ENCODE results near the gene CIDEB.
"Not testable (repeated sequence)": the region's sequence is repeated elsewhere in the genome, so short reads cannot be mapped to it uniquely, and the experiment has no call there.

Gene CIDEB

GRCh38 chr14:24332268-24332993, 24.7 kb upstream of the CIDEB start:
- DNase-seq = peak; percentile 79

GRCh38 chr14:24331731-24332267, 24.0 kb upstream of the CIDEB start:
- DNase-seq = no peak

- DNase-seq = no peak
Measured at GRCh38 chr14:24330973-24331674, 23.3 kb upstream of the CIDEB start.

GRCh38 chr14:24329736-24330135, 22.0 kb upstream of the CIDEB start:
- no peak for DNase-seq

- DNase-seq = no peak
Measured at GRCh38 chr14:24329073-24329663, 21.4 kb upstream of the CIDEB start.

- not testable (repeated sequence) for DNase-seq
Measured at GRCh38 chr14:24327914-24328313, 20.1 kb upstream of the CIDEB start.

- no peak for DNase-seq
Measured at GRCh38 chr14:24327303-24327702, 19.5 kb upstream of the CIDEB start.

GRCh38 chr14:24325963-24326362, 18.2 kb upstream of the CIDEB start:
- DNase-seq = no peak

- no peak for DNase-seq
Measured at GRCh38 chr14:24325041-24325530, 17.3 kb upstream of the CIDEB start.

- DNase-seq = no peak
Measured at GRCh38 chr14:24324024-24324423, 16.2 kb upstream of the CIDEB start.

- DNase-seq = no peak
Measured at GRCh38 chr14:24323341-24323740, 15.6 kb upstream of the CIDEB start.

GRCh38 chr14:24322672-24323071, 14.9 kb upstream of the CIDEB start:
- DNase-seq = no peak

- DNase-seq = no peak
Measured at GRCh38 chr14:24321212-24321975, 13.6 kb upstream of the CIDEB start.

- no peak for DNase-seq
Measured at GRCh38 chr14:24317141-24317928, 9.6 kb upstream of the CIDEB start.

GRCh38 chr14:24316597-24316950, 8.8 kb upstream of the CIDEB start:
- no peak for DNase-seq

GRCh38 chr14:24315807-24316596, 8.2 kb upstream of the CIDEB start:
- DNase-seq = no peak

- DNase-seq = no peak
Measured at GRCh38 chr14:24315243-24315806, 7.5 kb upstream of the CIDEB start.

- no peak for DNase-seq
Measured at GRCh38 chr14:24314377-24315193, 6.8 kb upstream of the CIDEB start.

GRCh38 chr14:24313913-24314312, 6.1 kb upstream of the CIDEB start:
- no peak for DNase-seq

Data from DMS153 (cell line).